Keratinocyte (primary cell): ENCODE measurements around the gene KIF17. TPM values are rescaled to one million over a fixed set of nuclear protein-coding genes. Genes with fewer than 3 reads are reported as not detected.

Experiments
- DNase-seq: peaks from one replicate; pipeline ENCODE4 v3.0.0-alpha.2; 2011; ENCODE audit warnings: low read depth, missing footprints, low spot score
- FAIRE-seq: peaks from 2 replicates; lab custom pipeline; 2011; peaks lifted over from hg19 to GRCh38; lab: Jason Lieb, UNC
- H2AFZ ChIP-seq: 2 replicates; pipeline ENCODE4 v1.6.0; 2012; ENCODE audit warnings: low read length, control low read depth, inconsistent platforms; ENCODE audit not compliant: control insufficient read depth
- H3K27ac ChIP-seq: 2 replicates; pipeline ENCODE4 v1.5.1; 2011; ENCODE audit warnings: low read length; ENCODE audit not compliant: control insufficient read depth, insufficient read depth
- H3K27me3 ChIP-seq: 3 replicates; pipeline ENCODE4 v1.6.0; 2011; ENCODE audit warnings: low read length; ENCODE audit not compliant: control insufficient read depth, insufficient read depth; ENCODE audit errors: extremely low read depth
- H3K36me3 ChIP-seq, 2 experiments: 2 replicates in 1 of 2; 3 replicates in 1 of 2; pipeline ENCODE4 v1.5.1; 2011; ENCODE audit warnings: low read length in 2 of 2, mild to moderate bottlenecking in 1 of 2; ENCODE audit not compliant: control insufficient read depth in 2 of 2, insufficient read depth in 2 of 2; ENCODE audit errors: extremely low read depth in 1 of 2
- H3K4me1 ChIP-seq: 3 replicates; pipeline ENCODE4 v1.5.1; 2011; ENCODE audit warnings: low read length; ENCODE audit not compliant: control insufficient read depth, insufficient read depth; ENCODE audit errors: extremely low read depth
- H3K4me2 ChIP-seq: 3 replicates; pipeline ENCODE4 v1.6.0; 2011; ENCODE audit warnings: low read depth, low read length; ENCODE audit not compliant: control insufficient read depth, insufficient read depth; ENCODE audit errors: extremely low read depth
- H3K4me3 ChIP-seq, 3 experiments: fragments of 200-600 bp in 1 of 3; sonication (generic) in 1 of 3; 2 replicates in 2 of 3; 3 replicates in 1 of 3; pipeline ENCODE4 v1.5.1; 2011 to 2016; ENCODE audit warnings: low read length in 3 of 3, mild to moderate bottlenecking in 3 of 3, control low read depth in 2 of 3, inconsistent platforms in 1 of 3, low read depth in 1 of 3, mixed read lengths in 1 of 3, mixed run types in 1 of 3, moderate library complexity in 1 of 3; ENCODE audit not compliant: control insufficient read depth in 2 of 3, insufficient read depth in 2 of 3; ENCODE audit errors: extremely low read depth in 1 of 3
- H3K79me2 ChIP-seq: 2 replicates; pipeline ENCODE4 v1.6.0; 2012; ENCODE audit warnings: low read length; ENCODE audit not compliant: control insufficient read depth, insufficient read depth
- H3K9ac ChIP-seq: 3 replicates; pipeline ENCODE4 v1.6.0; 2011; ENCODE audit warnings: low read length; ENCODE audit not compliant: control insufficient read depth, insufficient read depth; ENCODE audit errors: extremely low read depth
- H3K9me1 ChIP-seq: 3 replicates; pipeline ENCODE4 v1.6.0; 2011; ENCODE audit warnings: low read length; ENCODE audit not compliant: control insufficient read depth, insufficient read depth; ENCODE audit errors: extremely low read depth
- H3K9me3 ChIP-seq: 2 replicates; pipeline ENCODE4 v1.5.1; 2012; ENCODE audit warnings: low read depth, low read length; ENCODE audit not compliant: control insufficient read depth
- H4K20me1 ChIP-seq: 3 replicates; pipeline ENCODE4 v1.6.0; 2011; ENCODE audit warnings: low read length; ENCODE audit not compliant: control insufficient read depth, insufficient read depth; ENCODE audit errors: extremely low read depth
- CTCF ChIP-seq, 3 experiments: IDR thresholded peaks in 1 of 3; conservative IDR thresholded peaks in 1 of 3; optimal IDR thresholded peaks in 1 of 3; 2 replicates in 2 of 3; 3 replicates in 1 of 3; pipeline versions ENCODE3 to v1.5.1; 2011; ENCODE audit warnings: low read length in 3 of 3, mild to moderate bottlenecking in 3 of 3, moderate library complexity in 2 of 3, control low read depth in 1 of 3, inconsistent platforms in 1 of 3; ENCODE audit not compliant: insufficient read depth in 2 of 3; ENCODE audit errors: extremely low read depth in 1 of 3
- EZH2 ChIP-seq: IDR thresholded peaks from one replicate; pipeline ENCODE4 v1.6.1; 2012; ENCODE audit warnings: inconsistent platforms, mild to moderate bottlenecking, low read length, moderate library complexity
- dilution Hi-C: fragments of 300-500 bp; cut with MboI; formaldehyde crosslinking; loops from one replicate; pipeline ENCODE4 v1.7.0; 2020; ENCODE audit warnings: low sequenced_read_pairs; ENCODE audit not compliant: extremely low pct_ligation_motif_present
- polyA plus RNA-seq, 5 experiments: library from polyadenylated mRNA; depleted of rRNA in 3 of 5; stranded (reverse) in 3 of 5; stranded (forward) in 1 of 5; unstranded in 1 of 5; fragments of >200 nt; gene quantifications; 1 replicate in 1 of 5; 2 replicates in 3 of 5; 3 replicates in 1 of 5; pipeline versions ENCODE4 v1.2.1 to v1.2.3, GENCODE V29; 2011 to 2012; ENCODE audit warnings: missing spikeins in 2 of 5, low read depth in 1 of 5, low replicate concordance in 1 of 5

Gene KIF17
- polyA plus RNA-seq, 1 donor (not counting 4 experiments of a cell fraction or from before 2014, with no cell fraction given), result 0.90 TPM

- dilution Hi-C loops, result no loop called here
- H3K36me3 ChIP-seq, result peaks cover 19 to 29% of the 10 kb centered on the region in 2 experiments
- no peak for FAIRE-seq
Observed at GRCh38 chr1:20742671-20743070, 24.9 kb upstream of the KIF17 start.

GRCh38 chr1:20740781-20741180 is 23.0 kb upstream of the KIF17 start:
- H3K9me3 ChIP-seq, result no peaks in the 10 kb centered on the region
- H3K27ac ChIP-seq, result no peak overlapping the region
- no peaks in the 10 kb centered on the region for H4K20me1 ChIP-seq
- H3K27me3 ChIP-seq, result no peaks in the 10 kb centered on the region
- H3K9me1 ChIP-seq, result no peaks in the 10 kb centered on the region
- dilution Hi-C loops, result no loop called here
- H3K79me2 ChIP-seq, result no peaks in the 10 kb centered on the region
- H3K4me1 ChIP-seq, result peaks cover 45% of the 10 kb centered on the region
- peaks cover 18 to 19% of the 10 kb centered on the region in 2 experiments for H3K36me3 ChIP-seq
- no peak overlapping the region for H3K9ac ChIP-seq
- no peak overlapping the region for H2AFZ ChIP-seq
- no peak overlapping the region for H3K4me3 ChIP-seq
- FAIRE-seq, result no peak
- H3K4me2 ChIP-seq, result no peak overlapping the region
- no peak for DNase-seq
- no peak for TF ChIP-seq EZH2
- TF ChIP-seq CTCF (optimal IDR thresholded peaks at IDR 0.05 in 1 of 3, IDR thresholded peaks at IDR 0.05 in 1 of 3, conservative IDR thresholded peaks at IDR 0.05 in 1 of 3; ENCODE audit: extremely low read depth in 1 of 3, insufficient read depth in 2 of 3, low read length in 3 of 3), result no peak

More at GRCh38 chr1:20742671-20743070, 24.9 kb upstream of the KIF17 start:
- Histone ChIP-seq H3K9me3 (no peaks in the 10 kb centered on the region), H3K9me1 (no peaks in the 10 kb centered on the region), H3K4me2 (no peak overlapping the region), H3K27ac (no peak overlapping the region), H3K9ac (no peak overlapping the region), H3K4me1 (peaks cover 31% of the 10 kb centered on the region), H3K4me3 (no peak overlapping the region), H3K27me3 (no peaks in the 10 kb centered on the region), H3K79me2 (no peaks in the 10 kb centered on the region), H2AFZ (no peak overlapping the region), H4K20me1 (no peaks in the 10 kb centered on the region)
- no peak for TF ChIP-seq EZH2
- TF ChIP-seq CTCF (optimal IDR thresholded peaks at IDR 0.05 in 1 of 3, IDR thresholded peaks at IDR 0.05 in 1 of 3, conservative IDR thresholded peaks at IDR 0.05 in 1 of 3; ENCODE audit: extremely low read depth in 1 of 3, insufficient read depth in 2 of 3, low read length in 3 of 3), result no peak
- no peak for DNase-seq
